HG02943 (cell line): ENCODE measurements around the gene ERC1.
"Not testable (repeated sequence)": the region's sequence is repeated elsewhere in the genome, so short reads cannot be mapped to it uniquely, and the experiment has no call there.

Source experiments
- ATAC-seq: cut with Tn5 transposase; IDR thresholded peaks from one replicate; pipeline ENCODE4 v1.9.1; 2021; ENCODE audit warnings: mild to moderate bottlenecking, low read depth, moderate library complexity; ENCODE audit not compliant: unreplicated experiment

ERC1 gene

DNA sequence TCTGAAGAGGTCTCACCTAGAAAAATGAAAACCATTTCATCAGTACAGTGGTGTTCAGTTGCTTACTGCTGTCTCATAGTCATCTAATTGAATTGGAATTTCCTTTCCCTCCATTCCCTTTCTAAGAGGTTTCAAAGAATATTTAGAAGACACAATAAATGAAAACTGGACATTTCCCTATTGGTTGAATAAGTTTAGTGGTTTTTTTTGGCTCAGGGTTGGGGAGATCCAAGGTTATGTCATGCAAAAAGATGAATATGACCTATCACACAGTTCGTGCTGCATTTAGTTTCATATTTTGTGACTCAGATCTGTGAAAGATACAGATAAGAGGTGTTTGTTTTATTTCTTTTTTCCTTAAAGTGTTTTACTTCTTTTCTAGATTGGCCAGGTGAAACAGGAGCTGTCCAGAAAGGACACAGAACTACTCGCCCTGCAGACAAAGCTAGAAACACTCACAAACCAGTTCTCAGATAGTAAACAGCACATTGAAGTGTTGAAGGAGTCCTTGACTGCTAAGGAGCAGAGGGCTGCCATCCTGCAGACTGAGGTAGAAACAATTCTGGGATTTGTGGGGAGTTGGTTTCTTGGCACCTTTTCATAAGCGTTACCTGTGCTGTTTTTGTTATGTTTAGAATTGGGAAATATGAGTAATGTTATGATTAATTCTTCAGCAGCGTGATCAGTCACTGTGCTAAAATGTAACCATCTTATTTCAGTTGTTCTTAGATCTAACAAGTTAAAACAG is 124.6 kb downstream of the ERC1 start:
- ATAC-seq: no peak

DNA sequence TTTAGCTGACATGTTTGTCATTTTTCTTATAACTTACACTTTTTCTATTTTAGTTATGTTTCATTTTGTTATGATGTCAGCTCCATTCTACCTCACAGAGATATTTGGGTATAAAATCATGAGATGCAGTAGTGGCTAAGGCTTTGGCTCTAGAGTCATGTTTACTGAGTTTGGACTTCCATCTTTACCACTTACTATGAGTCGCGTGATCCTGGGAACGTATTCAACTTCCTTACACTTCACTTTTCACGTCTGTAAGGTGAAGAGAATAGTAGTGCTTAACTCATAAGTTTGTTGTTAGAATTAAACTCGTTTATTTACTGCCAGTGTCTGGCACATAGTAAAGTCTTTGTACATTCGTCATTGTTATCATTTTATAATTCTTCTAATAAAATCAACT is 126.3 kb downstream of the ERC1 start:
- no peak for ATAC-seq

DNA sequence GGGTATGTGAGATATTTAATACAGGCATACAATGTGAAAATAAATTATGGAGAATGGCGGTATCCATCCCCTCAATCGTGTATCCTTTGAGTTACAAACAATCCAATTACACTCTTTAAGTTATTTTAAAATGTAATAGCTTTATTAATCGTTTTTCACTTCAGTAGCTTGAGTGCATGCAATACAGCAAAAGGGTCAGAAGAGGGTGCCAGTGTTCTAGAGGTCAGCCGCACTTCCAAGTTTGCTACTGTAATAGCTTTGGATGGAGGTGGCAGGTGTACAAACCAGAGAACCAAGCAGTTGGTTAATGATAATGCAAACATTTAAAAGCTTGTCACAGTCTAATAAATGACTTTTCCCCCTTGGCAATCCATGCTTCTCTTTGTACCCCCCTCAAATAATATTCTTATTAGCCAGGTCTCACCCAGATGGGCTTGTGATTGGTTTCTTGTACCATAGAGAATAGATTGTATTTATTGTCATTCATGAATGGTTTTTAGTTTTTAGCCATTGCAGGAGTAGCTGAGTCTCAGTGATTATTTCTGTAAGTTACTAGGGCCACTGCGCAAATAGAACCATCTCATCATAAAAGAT is 127.0 kb downstream of the ERC1 start:
- no peak for ATAC-seq

DNA sequence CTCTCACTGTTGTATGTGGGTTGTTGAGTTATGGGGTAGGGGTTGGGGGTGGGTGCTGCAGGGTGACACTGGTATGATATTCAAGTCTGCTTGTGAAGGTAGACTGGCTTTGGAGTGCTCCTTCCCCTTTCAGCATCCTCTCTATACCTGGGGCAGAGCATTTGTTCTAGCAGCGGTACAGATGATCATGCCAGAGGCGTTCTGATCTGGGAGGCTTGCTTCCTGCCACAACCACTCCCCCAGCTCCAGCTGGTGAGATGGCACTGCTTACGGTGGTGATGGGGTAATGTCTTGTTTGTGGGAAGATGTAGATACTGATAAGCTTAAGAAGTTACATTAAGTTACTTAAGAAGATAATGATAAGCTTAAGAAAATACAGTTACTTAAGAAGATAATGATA is 131.8 kb downstream of the ERC1 start:
- ATAC-seq: no peak

DNA sequence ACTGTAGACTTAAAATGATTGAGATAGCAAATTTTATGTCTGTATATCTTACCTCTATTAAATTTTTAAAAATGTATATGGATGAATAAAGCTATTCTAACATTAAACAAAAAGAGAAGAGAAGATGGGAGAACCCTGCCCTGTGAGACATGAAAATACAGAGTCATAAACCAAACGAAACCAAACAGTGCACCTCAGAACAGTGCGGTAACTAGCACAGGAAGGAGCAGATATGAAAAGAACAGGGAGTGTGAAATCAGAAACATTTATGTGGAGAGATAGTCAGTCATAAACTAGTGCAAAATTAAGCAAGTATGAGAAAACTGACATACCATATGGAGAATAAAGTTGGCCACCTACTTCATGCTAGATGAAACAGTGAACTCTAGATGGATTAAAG is 135.1 kb downstream of the ERC1 start:
- no peak for ATAC-seq

DNA sequence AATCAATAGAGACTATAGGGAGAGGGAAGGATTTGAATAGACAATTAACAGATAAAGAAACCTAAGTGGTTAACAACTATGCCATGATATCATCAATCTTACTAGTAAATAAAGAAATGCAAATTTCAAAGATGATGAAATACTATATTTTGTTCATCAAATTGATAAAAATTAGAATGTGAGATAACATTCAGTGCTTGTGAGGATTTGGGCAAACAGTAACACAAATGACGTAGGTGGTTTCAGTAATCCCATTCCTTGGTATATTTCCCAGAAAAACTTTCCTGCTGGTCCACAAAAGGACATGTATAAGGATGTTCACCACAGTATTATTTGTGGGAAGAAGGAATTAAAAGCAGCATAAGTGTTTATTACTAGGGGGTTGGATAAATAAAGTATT is 136.0 kb downstream of the ERC1 start:
- ATAC-seq: no peak

DNA sequence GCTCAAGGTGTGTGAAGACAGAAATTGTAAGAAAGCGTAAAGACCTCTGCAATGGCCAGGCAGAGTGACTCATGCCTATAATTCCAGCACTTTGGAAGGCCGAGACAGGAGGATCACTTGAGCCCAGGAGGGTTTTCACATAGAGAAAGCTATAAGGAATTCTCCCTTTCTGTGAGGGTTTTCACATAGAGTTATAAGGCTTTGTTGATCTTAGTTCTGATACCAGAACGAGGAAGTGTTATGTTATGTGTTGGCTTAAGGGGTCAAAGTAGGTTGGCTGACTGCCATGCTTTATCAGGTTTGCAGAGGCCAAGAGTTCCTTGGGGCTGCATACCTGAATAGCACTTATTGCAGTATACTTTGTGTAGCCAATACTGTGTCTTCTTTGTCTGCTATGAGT is 139.1 kb downstream of the ERC1 start:
- ATAC-seq: no peak

DNA sequence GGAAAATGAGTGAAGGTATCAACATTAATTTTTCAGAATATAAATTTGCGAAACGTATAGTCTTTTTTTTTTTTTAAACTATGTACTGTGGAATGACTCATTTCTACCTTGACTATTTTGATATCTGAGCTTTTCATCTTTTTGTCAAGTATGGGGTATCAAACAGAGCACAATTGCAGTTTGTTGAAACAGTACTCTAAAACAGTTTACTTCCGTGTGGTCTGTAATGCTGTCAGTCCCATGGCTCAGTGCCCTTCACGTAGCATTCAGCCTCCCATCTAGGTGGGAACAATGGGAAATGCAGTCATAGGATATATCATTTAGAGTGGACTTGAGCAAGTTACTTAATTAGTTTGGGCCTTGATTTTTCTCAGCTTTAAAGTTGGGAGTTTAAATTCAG is 139.5 kb downstream of the ERC1 start:
- no peak for ATAC-seq

DNA sequence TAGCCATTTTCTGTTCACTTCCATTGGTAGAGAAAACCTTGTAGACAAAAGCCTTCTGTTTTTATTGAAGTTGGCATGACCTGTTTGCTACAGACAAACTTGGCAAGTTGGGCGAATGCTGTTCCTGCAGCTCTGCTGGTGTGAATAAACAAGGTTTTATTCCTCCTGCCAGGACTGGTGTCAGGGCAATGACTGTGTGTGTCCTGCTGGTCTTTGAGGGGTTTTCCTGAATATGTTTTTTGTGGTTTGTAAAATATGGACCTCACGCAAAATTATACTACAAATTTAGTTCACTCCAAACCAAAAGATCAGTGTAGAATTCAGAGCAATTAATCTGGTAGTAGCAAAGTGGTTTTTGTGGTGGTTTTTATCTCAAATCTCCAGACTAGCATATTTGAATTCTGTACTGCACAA is 140.8 kb downstream of the ERC1 start:
- ATAC-seq: no peak

DNA sequence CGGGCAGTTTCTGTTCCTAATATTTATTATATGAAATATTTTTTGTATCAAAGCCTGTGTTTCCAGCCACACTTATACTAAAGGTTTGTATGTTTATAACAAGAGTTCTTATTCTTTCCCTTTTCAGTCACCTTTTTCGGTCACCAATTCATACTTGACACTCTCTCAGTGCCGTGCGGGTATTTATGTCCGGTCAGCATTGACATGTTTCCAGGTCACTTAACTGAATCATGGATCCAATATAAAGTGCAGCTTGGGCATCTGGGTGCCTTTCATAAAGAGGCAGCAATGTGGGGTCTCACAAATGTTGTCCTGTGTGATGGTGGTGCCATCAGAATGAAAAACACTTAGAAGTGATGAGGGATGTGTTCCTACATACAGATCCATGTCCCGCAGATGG is 141.3 kb downstream of the ERC1 start:
- ATAC-seq: no peak

DNA sequence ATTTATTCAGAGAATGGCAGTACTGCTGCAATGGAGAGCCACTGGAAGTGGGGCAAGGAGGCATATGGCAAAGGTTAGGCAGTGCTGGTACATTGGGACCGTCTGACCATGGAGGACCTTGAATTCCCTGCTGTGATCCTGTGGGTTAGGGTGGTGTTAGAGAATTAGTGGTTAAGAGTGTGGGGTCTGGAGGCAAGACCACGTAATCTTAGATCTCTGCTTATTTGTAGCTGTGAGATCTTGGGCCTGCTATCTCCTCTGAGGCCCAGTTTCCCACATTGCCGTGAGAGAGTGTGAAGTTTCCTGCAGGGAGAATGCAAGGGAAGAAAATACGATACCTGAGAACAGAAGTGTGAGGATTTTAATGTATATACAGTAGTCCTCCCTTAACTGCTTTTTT is 147.7 kb downstream of the ERC1 start:
- ATAC-seq: no peak

DNA sequence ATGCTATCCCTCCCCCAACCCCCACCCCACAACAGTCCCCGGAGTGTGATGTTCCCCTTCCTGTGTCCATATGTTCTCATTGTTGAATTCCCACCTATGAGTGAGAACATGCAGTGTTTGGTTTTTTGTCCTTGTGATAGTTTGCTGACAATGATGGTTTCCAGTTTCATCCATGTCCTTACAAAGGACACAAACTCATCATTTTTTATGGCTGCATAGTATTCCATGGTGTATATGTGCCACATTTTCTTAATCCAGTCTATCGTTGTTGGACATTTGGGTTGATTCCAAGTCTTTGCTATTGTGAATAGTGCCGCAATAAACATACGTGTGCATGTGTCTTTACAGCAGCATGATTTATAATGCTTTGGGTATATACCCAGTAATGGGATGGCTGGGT is 155.7 kb downstream of the ERC1 start:
- not testable (repeated sequence) for ATAC-seq

DNA sequence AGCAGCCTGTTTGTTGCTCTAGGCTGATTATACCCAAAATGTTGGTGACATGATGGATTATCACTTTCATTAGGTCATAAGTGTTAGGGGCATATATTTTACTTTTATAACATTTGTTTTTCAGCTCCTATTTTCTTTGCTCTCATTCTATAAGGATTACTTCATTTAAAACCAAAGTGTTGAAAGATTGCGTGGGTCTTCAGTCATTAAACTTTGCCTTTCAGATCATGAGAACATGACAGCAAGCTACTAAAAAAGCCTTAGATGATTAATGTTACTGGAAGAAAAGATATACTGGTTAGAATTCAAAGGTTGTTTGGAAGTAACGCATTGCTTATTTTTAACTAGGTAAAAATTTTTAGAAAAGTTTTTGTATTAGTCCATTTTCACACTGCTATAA is 156.8 kb downstream of the ERC1 start:
- no peak for ATAC-seq

DNA sequence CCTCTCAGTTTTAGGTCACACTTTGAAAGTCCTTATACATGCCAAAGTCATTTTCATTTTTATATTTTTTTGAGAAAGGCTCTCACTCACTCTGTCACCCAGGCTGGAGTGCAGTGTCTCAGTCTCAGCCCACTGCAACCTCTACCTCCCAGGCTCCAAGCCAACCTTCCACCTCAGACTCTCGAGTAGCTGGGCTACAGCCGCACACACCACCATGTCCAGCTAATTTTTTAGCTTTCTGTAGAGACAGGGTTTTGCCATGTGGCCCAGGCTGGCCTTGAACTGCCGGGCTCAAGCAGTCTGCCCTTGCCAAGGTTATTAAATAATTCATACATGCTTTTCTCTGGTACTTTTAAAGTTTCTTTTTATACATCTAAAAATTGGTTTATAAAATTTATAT is 166.0 kb downstream of the ERC1 start:
- ATAC-seq: no peak

DNA sequence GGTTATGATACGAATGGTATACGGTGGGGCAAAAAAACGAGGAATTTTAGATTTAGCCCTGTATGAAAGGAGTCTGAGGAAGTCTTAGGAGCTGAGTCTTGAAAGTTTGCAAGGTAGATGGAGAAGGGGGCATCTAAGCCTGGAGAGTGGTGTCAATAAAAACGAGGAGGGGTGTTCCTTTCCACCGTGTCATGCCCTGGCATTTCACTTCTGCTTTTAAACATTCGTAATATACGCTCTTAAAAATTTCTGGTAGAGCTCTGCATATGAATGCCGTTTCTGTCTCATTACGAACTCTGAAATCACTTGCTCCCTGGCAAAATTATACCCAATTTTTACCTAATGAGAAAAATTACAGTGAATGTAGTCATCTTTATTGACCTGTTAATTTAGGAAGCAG is 170.2 kb downstream of the ERC1 start:
- ATAC-seq: no peak

DNA sequence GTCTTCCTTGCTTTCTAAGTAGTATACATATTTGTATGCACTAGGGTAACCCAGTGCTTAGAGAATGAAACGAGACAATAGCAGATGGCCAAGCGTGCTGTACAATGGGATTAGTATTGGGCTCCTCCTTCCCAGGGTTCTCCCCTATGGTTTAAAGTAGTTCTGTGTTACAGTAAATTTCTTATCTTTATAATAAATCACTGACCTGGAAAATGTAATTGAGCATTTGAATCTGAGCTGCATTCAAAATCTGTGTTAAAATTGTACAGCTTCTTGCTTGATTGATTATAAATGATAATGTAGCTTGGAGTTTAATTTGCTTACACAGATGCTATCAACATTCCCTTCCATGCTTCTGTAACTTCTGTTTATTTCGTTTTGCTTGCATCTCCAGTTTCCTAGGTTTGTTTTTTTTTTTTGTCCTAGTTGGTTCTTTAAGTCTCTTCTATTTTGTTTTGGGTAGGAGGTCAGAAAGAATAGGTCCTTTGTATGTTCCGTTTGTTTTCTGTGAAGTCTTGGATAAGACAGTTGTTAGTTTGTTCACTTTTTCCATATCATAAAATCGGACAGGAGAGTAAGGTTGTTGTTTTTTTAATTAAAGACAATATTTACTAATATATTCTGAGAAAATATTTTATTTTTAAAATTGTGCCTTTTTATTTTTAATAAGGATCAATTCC is 171.2 kb downstream of the ERC1 start:
- no peak for ATAC-seq

DNA sequence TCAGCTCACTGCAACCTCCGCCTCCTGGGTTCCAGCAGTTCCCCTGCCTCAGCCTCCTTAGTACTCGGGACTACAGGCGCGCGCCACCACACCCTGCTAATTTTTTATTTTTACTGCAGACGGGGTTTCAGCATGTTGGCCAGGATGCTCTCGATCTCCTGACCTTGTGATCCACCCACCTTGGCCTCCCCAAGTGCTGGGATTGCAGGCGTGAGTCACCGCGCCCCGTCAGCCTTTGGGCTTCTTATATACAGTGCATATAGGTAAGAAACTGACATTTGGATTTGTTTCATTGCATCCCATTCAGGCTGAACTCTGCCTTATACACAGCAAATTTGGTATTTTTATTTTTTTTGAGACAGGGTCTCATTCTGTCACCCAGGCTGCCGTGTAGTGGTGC is 176.8 kb downstream of the ERC1 start:
- ATAC-seq: no peak

DNA sequence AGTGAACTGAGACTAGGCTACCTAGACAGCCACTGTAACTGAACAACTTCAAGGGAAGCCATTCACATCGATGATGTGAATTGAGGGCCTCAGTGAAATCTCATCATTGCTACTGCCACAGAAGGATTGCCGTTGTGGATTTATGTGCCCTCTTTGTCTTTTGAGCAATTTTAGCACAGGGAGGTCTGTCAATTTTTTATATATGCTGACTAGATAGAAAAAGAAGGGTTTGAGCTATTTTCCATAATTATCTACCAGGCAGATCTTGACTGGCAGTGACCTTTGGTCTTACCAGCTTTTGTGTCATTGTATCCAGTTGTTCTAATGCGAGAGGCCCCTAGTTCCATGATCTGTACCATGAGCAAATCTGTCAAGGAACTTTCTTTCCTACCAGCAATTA is 179.4 kb downstream of the ERC1 start:
- no peak for ATAC-seq

DNA sequence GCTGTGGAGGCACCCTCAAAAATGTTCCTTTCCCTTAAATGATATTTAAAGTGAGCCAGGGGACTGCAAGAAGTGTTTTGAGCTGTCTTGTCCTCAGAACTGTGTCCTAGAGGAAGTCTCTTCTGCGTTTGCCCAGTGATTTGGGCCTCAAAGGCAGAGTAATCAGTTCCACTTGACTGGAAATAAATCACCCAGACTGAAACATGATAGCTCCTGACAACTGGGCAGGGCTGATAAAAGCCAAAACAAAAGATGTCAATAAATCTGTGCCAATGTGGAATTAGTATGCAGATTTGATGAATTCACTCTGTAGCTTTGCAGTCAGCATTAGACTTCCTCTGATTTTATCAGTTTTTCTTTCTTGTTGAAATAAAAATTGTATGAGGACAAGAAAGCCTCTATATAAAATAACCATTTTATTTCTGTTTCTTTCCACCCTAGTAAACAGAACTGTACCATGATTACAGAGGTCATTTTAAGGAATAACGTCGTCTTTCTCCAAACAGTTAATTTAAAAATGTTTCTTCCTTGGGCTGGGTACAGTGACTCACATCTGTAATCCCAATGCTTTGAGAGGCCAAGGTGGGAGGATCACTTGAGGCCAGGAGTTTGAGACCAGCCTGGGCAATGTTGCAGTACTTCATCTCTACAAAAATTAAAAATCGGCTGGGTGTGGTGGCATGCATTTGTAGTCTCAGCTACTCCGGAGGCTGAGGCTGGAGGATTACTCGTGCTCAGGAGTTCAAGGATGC is 180.8 kb downstream of the ERC1 start:
- no peak for ATAC-seq

DNA sequence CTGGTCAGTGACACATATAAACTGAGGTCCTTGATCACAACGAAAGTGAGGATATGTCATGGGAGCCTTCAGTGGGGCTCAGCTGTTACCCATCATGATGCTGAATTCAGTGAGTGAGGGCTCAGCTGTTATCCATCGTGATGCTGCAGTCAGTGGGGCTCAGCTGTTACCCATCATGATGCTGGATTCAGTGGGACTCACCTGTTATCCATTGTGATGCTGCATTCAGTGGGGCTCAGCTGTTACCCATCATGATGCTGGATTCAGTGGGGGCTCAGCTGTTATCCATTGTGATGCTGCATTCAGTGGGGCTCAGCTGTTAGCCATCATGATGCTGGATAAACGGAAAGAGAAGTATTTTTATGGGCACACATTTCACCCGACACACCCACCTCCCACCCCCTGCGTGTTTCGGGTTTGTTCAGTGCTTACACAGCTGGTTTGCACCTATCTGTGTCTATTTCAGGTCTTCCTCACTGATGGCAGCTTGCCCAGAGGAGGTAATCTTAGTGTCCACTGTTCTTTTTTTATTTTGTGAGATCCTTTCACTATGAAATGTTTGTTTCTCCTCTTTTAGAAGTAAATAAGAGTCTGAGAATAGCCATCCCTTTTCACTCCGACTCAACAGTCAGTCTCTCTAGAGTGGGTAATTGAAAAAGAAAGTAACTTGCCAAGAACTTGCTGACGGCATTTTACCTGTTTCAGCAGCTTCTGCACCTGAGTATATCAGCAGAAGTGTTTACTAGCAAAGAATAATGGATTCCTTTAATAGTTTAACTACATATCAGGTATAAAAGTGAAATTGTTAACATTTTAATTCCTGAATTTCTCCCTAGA is 183.0 kb downstream of the ERC1 start:
- ATAC-seq: no peak
